ENCODE data around the gene RBM47. TPM values are rescaled to one million over a fixed set of nuclear protein-coding genes. Genes with fewer than 3 reads are reported as not detected.

Gene RBM47
- total and polyA plus RNA-seq, 2 of the 4 experiments (the other 2 are of a cell fraction): 0.44 to 1.1 TPM

- H3K27ac ChIP-seq (ENCODE audit: insufficient read depth, low read length): no peak overlapping the region
- H4K91ac ChIP-seq (ENCODE audit: insufficient read depth, low read depth, low read length): no peak overlapping the region
- H3K9me1 ChIP-seq (ENCODE audit: insufficient read depth, low read length): no peaks in the 10 kb centered on the region
- H3K79me1 ChIP-seq (ENCODE audit: low read depth in 1 of 2, low read length in 2 of 2): no peaks in the 10 kb centered on the region
- no peak for ATAC-seq (ENCODE audit: low read depth)
- no peak overlapping the region for H3K4ac ChIP-seq (ENCODE audit: low read depth, low read length)
- CTCF ChIA-PET: interaction anchor here (0.6 to 1.0 kb wide), 2 partner anchors 13 to 118 kb away, joined by 3 to 5 read pairs; no protein-coding TSS in a partner anchor
- H3K27me3 ChIP-seq (ENCODE audit: control insufficient read depth, insufficient read depth, low read length): no peaks in the 10 kb centered on the region
- H2BK120ac ChIP-seq (ENCODE audit: low read depth, low read length): no peak overlapping the region
- POLR2A ChIA-PET (ENCODE audit: unreplicated experiment): no interaction called here
- no peaks in the 10 kb centered on the region for H3K36me3 ChIP-seq (ENCODE audit: control insufficient read depth, insufficient read depth, low read length)
- WGBS, 2 experiments (ENCODE audit: extremely low coverage in 2 of 2, insufficient read length in 1 of 2): no CpG with 5 or more reads among the region's 1 CpG
- H3K4me3 ChIP-seq (ENCODE audit: insufficient read depth, low read depth, low read length): no peak overlapping the region
- no peak overlapping the region for H3K23ac ChIP-seq (ENCODE audit: low read depth, low read length)
- H4K8ac ChIP-seq (ENCODE audit: low read depth in 2 of 2, low read length in 2 of 2): no peak overlapping the region
- no peak for DNase-seq
- dilution Hi-C loops (cut with HindIII; ENCODE audit: low sequenced_read_pairs, unreplicated experiment): no loop called here
- in situ Hi-C loops (cut with MboI; ENCODE audit: low sequenced_read_pairs): no loop called here
- H2BK5ac ChIP-seq (ENCODE audit: low read depth, low read length, poor library complexity, severe bottlenecking): no peak overlapping the region
- H3K18ac ChIP-seq (ENCODE audit: low read depth, low read length): no peak overlapping the region
- H3K4me1 ChIP-seq (ENCODE audit: control insufficient read depth, insufficient read depth, low read length): no peaks in the 10 kb centered on the region
- H2BK20ac ChIP-seq (ENCODE audit: low read depth, low read length): no peak overlapping the region
- H2AK5ac ChIP-seq (ENCODE audit: low read depth, low read length): no peak overlapping the region
- intact Hi-C loops (cut with micrococcal nuclease): no loop called here
- H2AK9ac ChIP-seq (replicated peaks; ENCODE audit: low read depth, low read length, poor library complexity): no peak overlapping the region
- no peak overlapping the region for H3K9ac ChIP-seq (ENCODE audit: low read depth, low read length)
- H2AFZ ChIP-seq (replicated peaks; ENCODE audit: low read length, poor library complexity): no peak overlapping the region
- no peak overlapping the region for H4K5ac ChIP-seq (ENCODE audit: low read depth, low read length)
- BruUV-seq (replicated peaks): no TSS peak
- no peak overlapping the region for H2BK15ac ChIP-seq (ENCODE audit: low read depth, low read length)
- TF ChIP-seq BHLHE40 (IDR thresholded peaks at IDR 0.05; ENCODE audit: low read depth, low read length) (no peak), FOS (IDR thresholded peaks at IDR 0.05; ENCODE audit: low read depth, low read length) (no peak), CEBPB (IDR thresholded peaks at IDR 0.05; ENCODE audit: low read depth, low read length) (no peak), RCOR1 (IDR thresholded peaks at IDR 0.05; ENCODE audit: insufficient replicate concordance, low read length) (no peak), ELK1 (IDR thresholded peaks at IDR 0.05; ENCODE audit: borderline replicate concordance, low read depth, low read length) (no peak), CHD1 (IDR thresholded peaks at IDR 0.05; ENCODE audit: low read depth, low read length) (no peak), MAZ (IDR thresholded peaks at IDR 0.05; ENCODE audit: borderline replicate concordance, low read depth, low read length) (no peak), POLR2A (IDR thresholded peaks at IDR 0.05; ENCODE audit: low read depth, low read length) (no peak), RAD21 (IDR thresholded peaks at IDR 0.05; ENCODE audit: low read length) (no peak), NFE2L2 (IDR thresholded peaks at IDR 0.05; ENCODE audit: low read depth, low read length) (no peak), SMC3 (IDR thresholded peaks at IDR 0.05; ENCODE audit: low read depth, low read length) (no peak), MXI1 (IDR thresholded peaks at IDR 0.05; ENCODE audit: borderline replicate concordance, low read depth, low read length) (no peak), RFX5 (IDR thresholded peaks at IDR 0.05; ENCODE audit: low read depth, low read length) (no peak), MAFK (IDR thresholded peaks at IDR 0.05; ENCODE audit: low read depth, low read length) (no peak), CTCF (conservative IDR thresholded peaks at IDR 0.05; ENCODE audit: low read depth, low read length) (no peak), USF2 (IDR thresholded peaks at IDR 0.05; ENCODE audit: low read depth, low read length) (no peak)
- no peak overlapping the region for H3K56ac ChIP-seq (ENCODE audit: extremely low read depth, insufficient read depth, low read length)
- H3K4me2 ChIP-seq (ENCODE audit: low read depth, low read length): no peak overlapping the region
- no peaks in the 10 kb centered on the region for H4K20me1 ChIP-seq (ENCODE audit: insufficient read depth, low read length)
- no peaks in the 10 kb centered on the region for H3K9me3 ChIP-seq (ENCODE audit: control insufficient read depth, insufficient read depth, low read length)
- H3K14ac ChIP-seq (replicated peaks; ENCODE audit: low read depth, low read length): no peak overlapping the region
Measured at GRCh38 chr4:40458109-40458508, 171.6 kb downstream of the RBM47 start.
